Neural cell (in vitro differentiated cells): ENCODE measurements around the gene RAD51B.

Experiments
- EP300 ChIP-seq: fragments of 450-650 bp; conservative IDR thresholded peaks from 2 replicates; pipeline ENCODE4 v1.6.1; 2014; ENCODE audit warnings: antibody characterized with exemption, mild to moderate bottlenecking, moderate library complexity; ENCODE audit not compliant: poor library complexity, severe bottlenecking
- EZH2 ChIP-seq: fragments of 200-600, 300-800 bp; shearing (Covaris generic), sonication (generic); IDR thresholded peaks from 2 replicates; pipeline ENCODE4 v1.6.1; 2014; ENCODE audit warnings: antibody characterized with exemption, low read length, borderline replicate concordance, mild to moderate bottlenecking; ENCODE audit not compliant: insufficient read depth, poor library complexity, severe bottlenecking
- MXI1 ChIP-seq: fragments of 450-650 bp; conservative IDR thresholded peaks from 2 replicates; pipeline ENCODE4 v1.6.1; 2014; ENCODE audit warnings: antibody characterized with exemption, mild to moderate bottlenecking; ENCODE audit not compliant: poor library complexity, severe bottlenecking
- POLR2AphosphoS5 ChIP-seq: IDR thresholded peaks from 2 replicates; pipeline ENCODE4 v1.6.1; 2012
- RAD21 ChIP-seq: fragments of 450-650 bp; conservative IDR thresholded peaks from 2 replicates; pipeline ENCODE4 v1.6.1; 2014; ENCODE audit warnings: antibody characterized with exemption, mild to moderate bottlenecking, moderate library complexity
- SMC3 ChIP-seq: fragments of 450-650 bp; conservative IDR thresholded peaks from 2 replicates; pipeline ENCODE4 v1.6.1; 2014; ENCODE audit warnings: antibody characterized with exemption, mild to moderate bottlenecking, moderate library complexity; ENCODE audit not compliant: poor library complexity
- TF ChIP-seq, protein P1 (sequence below): fragments of 450-650 bp; IDR thresholded peaks from 2 replicates; pipeline ENCODE4 v1.5.1; 2014; ENCODE audit warnings: antibody characterized with exemption, mild to moderate bottlenecking, moderate library complexity; ENCODE audit not compliant: poor library complexity, severe bottlenecking

DNA sequence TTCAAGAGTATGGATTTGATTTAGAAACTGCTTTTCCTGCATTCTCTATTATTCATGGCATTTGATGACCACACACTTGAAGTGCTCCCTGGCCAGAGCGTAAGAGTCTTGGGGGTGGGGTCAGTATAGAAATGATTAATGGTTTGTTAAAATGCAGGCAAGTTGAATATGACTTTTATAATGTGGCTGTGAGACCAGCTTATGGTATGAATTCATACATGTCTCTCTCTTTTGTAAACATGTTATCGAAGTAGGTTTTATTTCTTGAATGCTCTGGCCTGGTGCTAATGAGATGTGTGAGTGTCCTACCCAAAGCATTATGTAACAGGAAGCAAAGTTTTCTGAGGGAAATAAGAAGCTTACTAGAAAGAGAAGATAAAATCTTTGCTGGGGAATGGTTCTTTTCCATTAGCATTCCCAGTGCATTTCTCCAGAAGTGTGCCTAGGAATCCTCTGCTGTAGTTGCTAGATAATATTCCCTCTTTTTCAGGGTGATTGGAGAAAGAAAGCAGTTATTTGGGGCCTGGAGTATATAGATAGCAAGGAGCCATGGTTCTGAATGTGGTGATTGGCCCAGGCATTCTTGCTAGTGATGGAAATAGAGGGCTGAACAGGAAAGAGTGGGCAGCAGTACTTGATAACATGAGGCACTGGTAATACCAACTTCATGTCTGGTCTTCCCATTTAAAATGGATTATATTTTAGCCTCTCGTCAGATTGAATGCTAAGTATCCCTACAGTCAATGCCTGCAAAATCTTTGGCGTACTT, 289.7 kb downstream of the RAD51B start:
- TF ChIP-seq, protein P1, sequence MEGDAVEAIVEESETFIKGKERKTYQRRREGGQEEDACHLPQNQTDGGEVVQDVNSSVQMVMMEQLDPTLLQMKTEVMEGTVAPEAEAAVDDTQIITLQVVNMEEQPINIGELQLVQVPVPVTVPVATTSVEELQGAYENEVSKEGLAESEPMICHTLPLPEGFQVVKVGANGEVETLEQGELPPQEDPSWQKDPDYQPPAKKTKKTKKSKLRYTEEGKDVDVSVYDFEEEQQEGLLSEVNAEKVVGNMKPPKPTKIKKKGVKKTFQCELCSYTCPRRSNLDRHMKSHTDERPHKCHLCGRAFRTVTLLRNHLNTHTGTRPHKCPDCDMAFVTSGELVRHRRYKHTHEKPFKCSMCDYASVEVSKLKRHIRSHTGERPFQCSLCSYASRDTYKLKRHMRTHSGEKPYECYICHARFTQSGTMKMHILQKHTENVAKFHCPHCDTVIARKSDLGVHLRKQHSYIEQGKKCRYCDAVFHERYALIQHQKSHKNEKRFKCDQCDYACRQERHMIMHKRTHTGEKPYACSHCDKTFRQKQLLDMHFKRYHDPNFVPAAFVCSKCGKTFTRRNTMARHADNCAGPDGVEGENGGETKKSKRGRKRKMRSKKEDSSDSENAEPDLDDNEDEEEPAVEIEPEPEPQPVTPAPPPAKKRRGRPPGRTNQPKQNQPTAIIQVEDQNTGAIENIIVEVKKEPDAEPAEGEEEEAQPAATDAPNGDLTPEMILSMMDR, result no peak
- no peak for TF ChIP-seq EZH2
- TF ChIP-seq SMC3, result no peak
- no peak for TF ChIP-seq EP300
- no peak for TF ChIP-seq POLR2AphosphoS5
- TF ChIP-seq RAD21, result no peak
- no peak for TF ChIP-seq MXI1
